ENCODE measurements around the gene ARHGAP24. TPM values are rescaled to one million over a fixed set of nuclear protein-coding genes. Genes with fewer than 3 reads are reported as not detected.

ARHGAP24 gene
- total and polyA plus RNA-seq, 2 of the 13 experiments (the other 11 are each of a cell fraction or from before 2014, with no cell fraction given): 0.07 to 0.55 TPM

DNA sequence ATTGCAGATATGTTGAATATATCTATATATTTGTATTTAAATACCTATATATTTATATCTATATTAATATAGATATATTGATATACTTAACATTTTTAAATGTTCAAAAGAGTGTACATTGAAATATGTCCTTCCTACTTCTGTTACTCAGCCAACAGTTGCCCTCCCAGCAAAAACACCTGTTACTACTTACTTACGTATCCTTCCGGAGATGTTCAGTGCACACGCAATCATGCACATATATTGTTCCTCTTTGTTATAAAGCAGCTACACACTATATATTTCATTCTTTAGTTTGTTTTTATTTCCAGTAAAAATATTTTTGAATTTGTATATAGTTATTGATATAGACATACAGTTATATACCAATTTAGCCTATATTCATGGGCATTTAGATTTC is 142.3 kb downstream of the ARHGAP24 start:
- in situ Hi-C loops (cut with HindIII; ENCODE audit: extremely low pct_ligation_motif_present, low pct_unique_long_range_greater_than_20kb) (no loop called here), intact Hi-C loops (cut with micrococcal nuclease; ENCODE audit: unreplicated experiment) (no loop called here)
- Histone ChIP-seq H3K4me3 (replicated peaks in 1 of 3; ENCODE audit: insufficient read depth in 1 of 3, low read depth in 2 of 3, low read length in 3 of 3) (no peak overlapping the region), H3K9me3 (ENCODE audit: low read length) (no peaks in the 10 kb centered on the region), H4K20me1 (ENCODE audit: insufficient read depth, low read length) (no peaks in the 10 kb centered on the region), H3K36me3 (replicated peaks in 1 of 2; ENCODE audit: control insufficient read depth in 1 of 2, insufficient read depth in 2 of 2, low read length in 2 of 2) (no peaks in the 10 kb centered on the region), H3K79me2 (ENCODE audit: insufficient read depth, low read length) (no peaks in the 10 kb centered on the region), H3K4me1 (ENCODE audit: insufficient read depth, low read length) (no peaks in the 10 kb centered on the region), H2AFZ (ENCODE audit: low read length) (no peak overlapping the region), H3K4me2 (ENCODE audit: low read depth, low read length) (no peak overlapping the region), H3K27me3 (ENCODE audit: control insufficient read depth in 1 of 2, insufficient read depth in 2 of 2, low read length in 2 of 2) (no peaks in the 10 kb centered on the region), H3K9ac (ENCODE audit: insufficient read depth, low read depth, low read length) (no peak overlapping the region), H3K27ac (ENCODE audit: extremely low read length, insufficient read depth, low read length) (no peak overlapping the region)
- 86% methylated on average over 3 of the region's 3 CpGs for WGBS (ENCODE audit: low lambda C conversion rate)
- POLR2A ChIA-PET: no interaction called here
- CTCF ChIA-PET (ENCODE audit: low intra/inter-chr PET ratio, low total read pairs): no interaction called here
- FAIRE-seq (no peak), ATAC-seq (no peak), DNase-seq (ENCODE audit: low spot score) (no peak)
- no TSS peak for BruUV-seq (replicated peaks)
- TF ChIP-seq, protein P1, sequence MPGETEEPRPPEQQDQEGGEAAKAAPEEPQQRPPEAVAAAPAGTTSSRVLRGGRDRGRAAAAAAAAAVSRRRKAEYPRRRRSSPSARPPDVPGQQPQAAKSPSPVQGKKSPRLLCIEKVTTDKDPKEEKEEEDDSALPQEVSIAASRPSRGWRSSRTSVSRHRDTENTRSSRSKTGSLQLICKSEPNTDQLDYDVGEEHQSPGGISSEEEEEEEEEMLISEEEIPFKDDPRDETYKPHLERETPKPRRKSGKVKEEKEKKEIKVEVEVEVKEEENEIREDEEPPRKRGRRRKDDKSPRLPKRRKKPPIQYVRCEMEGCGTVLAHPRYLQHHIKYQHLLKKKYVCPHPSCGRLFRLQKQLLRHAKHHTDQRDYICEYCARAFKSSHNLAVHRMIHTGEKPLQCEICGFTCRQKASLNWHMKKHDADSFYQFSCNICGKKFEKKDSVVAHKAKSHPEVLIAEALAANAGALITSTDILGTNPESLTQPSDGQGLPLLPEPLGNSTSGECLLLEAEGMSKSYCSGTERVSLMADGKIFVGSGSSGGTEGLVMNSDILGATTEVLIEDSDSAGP (CRISPR knock-in tag; IDR thresholded peaks at IDR 0.05; ENCODE audit: borderline replicate concordance): no peak
- TF ChIP-seq NFRKB (IDR thresholded peaks at IDR 0.05) (no peak), KAT7 (CRISPR knock-in tag; IDR thresholded peaks at IDR 0.05; ENCODE audit: borderline replicate concordance) (no peak), NRL (CRISPR knock-in tag; IDR thresholded peaks at IDR 0.05; ENCODE audit: borderline replicate concordance) (no peak), PRMT3 (CRISPR knock-in tag; IDR thresholded peaks at IDR 0.05; ENCODE audit: borderline replicate concordance, low read depth) (no peak)
- TF ChIP-seq, protein P2, sequence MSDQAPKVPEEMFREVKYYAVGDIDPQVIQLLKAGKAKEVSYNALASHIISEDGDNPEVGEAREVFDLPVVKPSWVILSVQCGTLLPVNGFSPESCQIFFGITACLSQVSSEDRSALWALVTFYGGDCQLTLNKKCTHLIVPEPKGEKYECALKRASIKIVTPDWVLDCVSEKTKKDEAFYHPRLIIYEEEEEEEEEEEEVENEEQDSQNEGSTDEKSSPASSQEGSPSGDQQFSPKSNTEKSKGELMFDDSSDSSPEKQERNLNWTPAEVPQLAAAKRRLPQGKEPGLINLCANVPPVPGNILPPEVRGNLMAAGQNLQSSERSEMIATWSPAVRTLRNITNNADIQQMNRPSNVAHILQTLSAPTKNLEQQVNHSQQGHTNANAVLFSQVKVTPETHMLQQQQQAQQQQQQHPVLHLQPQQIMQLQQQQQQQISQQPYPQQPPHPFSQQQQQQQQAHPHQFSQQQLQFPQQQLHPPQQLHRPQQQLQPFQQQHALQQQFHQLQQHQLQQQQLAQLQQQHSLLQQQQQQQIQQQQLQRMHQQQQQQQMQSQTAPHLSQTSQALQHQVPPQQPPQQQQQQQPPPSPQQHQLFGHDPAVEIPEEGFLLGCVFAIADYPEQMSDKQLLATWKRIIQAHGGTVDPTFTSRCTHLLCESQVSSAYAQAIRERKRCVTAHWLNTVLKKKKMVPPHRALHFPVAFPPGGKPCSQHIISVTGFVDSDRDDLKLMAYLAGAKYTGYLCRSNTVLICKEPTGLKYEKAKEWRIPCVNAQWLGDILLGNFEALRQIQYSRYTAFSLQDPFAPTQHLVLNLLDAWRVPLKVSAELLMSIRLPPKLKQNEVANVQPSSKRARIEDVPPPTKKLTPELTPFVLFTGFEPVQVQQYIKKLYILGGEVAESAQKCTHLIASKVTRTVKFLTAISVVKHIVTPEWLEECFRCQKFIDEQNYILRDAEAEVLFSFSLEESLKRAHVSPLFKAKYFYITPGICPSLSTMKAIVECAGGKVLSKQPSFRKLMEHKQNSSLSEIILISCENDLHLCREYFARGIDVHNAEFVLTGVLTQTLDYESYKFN (CRISPR knock-in tag; conservative IDR thresholded peaks at IDR 0.05): no peak
- TF ChIP-seq, protein P3, sequence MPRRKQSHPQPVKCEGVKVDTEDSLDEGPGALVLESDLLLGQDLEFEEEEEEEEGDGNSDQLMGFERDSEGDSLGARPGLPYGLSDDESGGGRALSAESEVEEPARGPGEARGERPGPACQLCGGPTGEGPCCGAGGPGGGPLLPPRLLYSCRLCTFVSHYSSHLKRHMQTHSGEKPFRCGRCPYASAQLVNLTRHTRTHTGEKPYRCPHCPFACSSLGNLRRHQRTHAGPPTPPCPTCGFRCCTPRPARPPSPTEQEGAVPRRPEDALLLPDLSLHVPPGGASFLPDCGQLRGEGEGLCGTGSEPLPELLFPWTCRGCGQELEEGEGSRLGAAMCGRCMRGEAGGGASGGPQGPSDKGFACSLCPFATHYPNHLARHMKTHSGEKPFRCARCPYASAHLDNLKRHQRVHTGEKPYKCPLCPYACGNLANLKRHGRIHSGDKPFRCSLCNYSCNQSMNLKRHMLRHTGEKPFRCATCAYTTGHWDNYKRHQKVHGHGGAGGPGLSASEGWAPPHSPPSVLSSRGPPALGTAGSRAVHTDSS (CRISPR knock-in tag; conservative IDR thresholded peaks at IDR 0.05): no peak

Measured in HepG2 (cell line).